Mammary epithelial cell (primary cell): ENCODE data around the gene DDAH2.

ENCODE experiments used
- CTCF ChIP-seq, 2 donors: IDR thresholded peaks in 1 of 2; conservative IDR thresholded peaks in 1 of 2; 2 replicates each; pipeline ENCODE4 v1.5.1; 2011 to 2012; ENCODE audit warnings: inconsistent platforms in 2 of 2, low read length in 2 of 2, mild to moderate bottlenecking in 2 of 2, control low read depth in 1 of 2, low read depth in 1 of 2; ENCODE audit not compliant: insufficient read depth in 1 of 2; ENCODE audit errors: extremely low read depth in 1 of 2
- EZH2 ChIP-seq: IDR thresholded peaks from 2 replicates; pipeline ENCODE4 v1.6.1; 2012; ENCODE audit warnings: low read length, inconsistent platforms, borderline replicate concordance

GRCh38 chr6:31750411-31751022 lies 21.4 kb upstream of the DDAH2 start:
- TF ChIP-seq CTCF (conservative IDR thresholded peaks at IDR 0.05 in 1 of 2, IDR thresholded peaks at IDR 0.05 in 1 of 2; ENCODE audit: extremely low read depth in 1 of 2, insufficient read depth in 1 of 2, low read depth in 1 of 2, low read length in 2 of 2) (no peak), EZH2 (no peak)
